Right renal cortex interstitium (tissue), 3 donors: ENCODE data around the gene REXO5. TPM values are rescaled to one million over a fixed set of nuclear protein-coding genes. Genes with fewer than 3 reads are reported as not detected.

Source experiments
- DNase-seq, 3 donors: peaks; one replicate each; pipeline ENCODE4 v3.0.0-alpha.2; 2013; ENCODE audit warnings: low read depth in 3 of 3, low spot score in 2 of 3
- polyA plus RNA-seq, 3 donors: library from polyadenylated mRNA; unstranded; fragments of 120-200 nt; gene quantifications; one replicate each; pipeline ENCODE4 v1.2.1, GENCODE V29; 2013; ENCODE audit not compliant: insufficient read length in 3 of 3

Gene REXO5
- polyA plus RNA-seq, 3 donors: 4.9 to 7.4 (median 7.0) TPM

- no peak for DNase-seq
Measured at GRCh38 chr16:20871258-20871657, 64.9 kb downstream of the REXO5 start.

GRCh38 chr16:20871941-20872815, 65.9 kb downstream of the REXO5 start:
- DNase-seq: no peak

GRCh38 chr16:20873331-20873730, 67.0 kb downstream of the REXO5 start:
- DNase-seq: no peak

GRCh38 chr16:20874088-20874581, 67.8 kb downstream of the REXO5 start:
- no peak for DNase-seq

GRCh38 chr16:20875355-20875650, 69.0 kb downstream of the REXO5 start:
- DNase-seq: no peak

- DNase-seq: no peak
Measured at GRCh38 chr16:20878682-20879147, 72.4 kb downstream of the REXO5 start.

GRCh38 chr16:20879175-20880040, 73.1 kb downstream of the REXO5 start:
- DNase-seq: no peak

GRCh38 chr16:20880867-20881502, 74.7 kb downstream of the REXO5 start:
- DNase-seq: no peak

- DNase-seq: no peak
Measured at GRCh38 chr16:20881503-20881878, 75.2 kb downstream of the REXO5 start.

- DNase-seq: no peak
Measured at GRCh38 chr16:20883554-20884239, 77.4 kb downstream of the REXO5 start.

GRCh38 chr16:20884240-20884556, 77.9 kb downstream of the REXO5 start:
- DNase-seq: no peak

GRCh38 chr16:20886320-20886719, 80.0 kb downstream of the REXO5 start:
- no peak for DNase-seq

- no peak for DNase-seq
Measured at GRCh38 chr16:20887207-20887606, 80.9 kb downstream of the REXO5 start.

- no peak for DNase-seq
Measured at GRCh38 chr16:20889625-20890275, 83.4 kb downstream of the REXO5 start.

GRCh38 chr16:20894388-20894787, 88.1 kb downstream of the REXO5 start:
- DNase-seq: no peak

- no peak for DNase-seq
Measured at GRCh38 chr16:20897253-20897897, 91.0 kb downstream of the REXO5 start.

- DNase-seq: no peak
Measured at GRCh38 chr16:20897922-20898321, 91.6 kb downstream of the REXO5 start.

- no peak for DNase-seq
Measured at GRCh38 chr16:20899071-20899470, 92.7 kb downstream of the REXO5 start.
